Fibroblast of lung (primary cell): ENCODE measurements around the gene MED26.

ENCODE experiments used
- EZH2 ChIP-seq: IDR thresholded peaks from 2 replicates; pipeline ENCODE4 v1.5.1; 2012; ENCODE audit warnings: low read length, control low read depth, mild to moderate bottlenecking; ENCODE audit errors: missing control alignments
- TF ChIP-seq, protein P1 (sequence below), 2 donors: IDR thresholded peaks in 1 of 2; conservative IDR thresholded peaks in 1 of 2; 1 replicate in 1 of 2; 2 replicates in 1 of 2; pipeline ENCODE4 v1.5.1; 2011 to 2012; ENCODE audit warnings: low read length in 2 of 2, control low read depth in 1 of 2, inconsistent platforms in 1 of 2, low read depth in 1 of 2, mild to moderate bottlenecking in 1 of 2

DNA sequence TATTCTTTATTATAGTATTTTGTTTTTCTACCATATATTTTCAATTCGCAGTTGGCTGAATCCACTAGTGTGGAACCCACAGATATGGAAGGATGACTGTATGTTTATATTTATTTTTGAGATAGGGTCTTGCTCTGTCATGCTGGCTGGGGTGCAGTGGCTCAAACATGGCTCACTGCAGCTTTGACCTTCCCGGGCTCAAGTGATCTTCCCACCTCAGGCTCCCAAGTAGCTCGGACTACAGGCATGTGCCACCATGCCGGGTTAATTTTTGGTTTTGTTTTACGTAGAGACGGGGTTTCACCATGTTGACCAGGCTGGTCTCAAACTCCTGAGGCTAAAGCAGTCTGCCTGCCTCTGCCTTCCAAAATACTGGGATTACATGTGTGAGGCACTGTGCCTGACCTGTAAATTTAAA, 65.4 kb downstream of the MED26 start:
- TF ChIP-seq, protein P1, sequence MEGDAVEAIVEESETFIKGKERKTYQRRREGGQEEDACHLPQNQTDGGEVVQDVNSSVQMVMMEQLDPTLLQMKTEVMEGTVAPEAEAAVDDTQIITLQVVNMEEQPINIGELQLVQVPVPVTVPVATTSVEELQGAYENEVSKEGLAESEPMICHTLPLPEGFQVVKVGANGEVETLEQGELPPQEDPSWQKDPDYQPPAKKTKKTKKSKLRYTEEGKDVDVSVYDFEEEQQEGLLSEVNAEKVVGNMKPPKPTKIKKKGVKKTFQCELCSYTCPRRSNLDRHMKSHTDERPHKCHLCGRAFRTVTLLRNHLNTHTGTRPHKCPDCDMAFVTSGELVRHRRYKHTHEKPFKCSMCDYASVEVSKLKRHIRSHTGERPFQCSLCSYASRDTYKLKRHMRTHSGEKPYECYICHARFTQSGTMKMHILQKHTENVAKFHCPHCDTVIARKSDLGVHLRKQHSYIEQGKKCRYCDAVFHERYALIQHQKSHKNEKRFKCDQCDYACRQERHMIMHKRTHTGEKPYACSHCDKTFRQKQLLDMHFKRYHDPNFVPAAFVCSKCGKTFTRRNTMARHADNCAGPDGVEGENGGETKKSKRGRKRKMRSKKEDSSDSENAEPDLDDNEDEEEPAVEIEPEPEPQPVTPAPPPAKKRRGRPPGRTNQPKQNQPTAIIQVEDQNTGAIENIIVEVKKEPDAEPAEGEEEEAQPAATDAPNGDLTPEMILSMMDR (conservative IDR thresholded peaks at IDR 0.05 in 1 of 2, IDR thresholded peaks at IDR 0.05 in 1 of 2; ENCODE audit: low read depth in 1 of 2, low read length in 2 of 2) = no peak
- no peak for TF ChIP-seq EZH2
